OCI-LY1 (cell line): Measurements from ENCODE around the gene RBL1.

Experiments
- H2AFZ ChIP-seq: fragments of 200-600 bp; sonication (generic), shearing (Covaris generic); 2 replicates; pipeline ENCODE4 v1.6.0; 2014; ENCODE audit warnings: antibody characterized with exemption, mild to moderate bottlenecking, low read length
- H3F3A ChIP-seq: fragments of 200-600 bp; sonication (generic), shearing (Covaris generic); 2 replicates; pipeline ENCODE4 v1.6.0; 2014; ENCODE audit warnings: mild to moderate bottlenecking, antibody characterized with exemption, low read length, moderate library complexity; ENCODE audit not compliant: insufficient read depth
- H3K27ac ChIP-seq: fragments of 200-600 bp; sonication (generic); 2 replicates; pipeline ENCODE4 v1.5.1; 2014; ENCODE audit warnings: low read length, mixed run types, mild to moderate bottlenecking, low read depth; ENCODE audit not compliant: poor library complexity, severe bottlenecking
- H3K27me3 ChIP-seq: fragments of 200-600 bp; sonication (generic); 2 replicates; pipeline ENCODE4 v1.6.0; 2014; ENCODE audit warnings: antibody characterized with exemption, mild to moderate bottlenecking, low read length, moderate library complexity; ENCODE audit not compliant: insufficient read depth
- H3K36me3 ChIP-seq: fragments of 200-600 bp; sonication (generic); 2 replicates; pipeline ENCODE4 v1.6.1; 2014; ENCODE audit warnings: mild to moderate bottlenecking, antibody characterized with exemption, low read length, moderate library complexity, mixed read lengths; ENCODE audit not compliant: insufficient read depth
- H3K4me1 ChIP-seq: fragments of 200-600 bp; sonication (generic); 2 replicates; pipeline ENCODE4 v1.5.1; 2014; ENCODE audit warnings: mild to moderate bottlenecking, low read length, moderate library complexity; ENCODE audit not compliant: insufficient read depth, severe bottlenecking
- H3K4me2 ChIP-seq: fragments of 200-600 bp; sonication (generic), shearing (Covaris generic); 2 replicates; pipeline ENCODE4 v1.6.1; 2014; ENCODE audit warnings: low read length
- H3K4me3 ChIP-seq: fragments of 200-600 bp; sonication (generic); 2 replicates; pipeline ENCODE4 v1.5.1; 2014; ENCODE audit warnings: low read length, low read depth, mild to moderate bottlenecking, mixed read lengths; ENCODE audit not compliant: poor library complexity, severe bottlenecking
- H3K79me2 ChIP-seq: fragments of 200-600 bp; shearing (Covaris generic); 2 replicates; pipeline ENCODE4 v1.6.1; 2016; ENCODE audit warnings: mixed run types, low read length, mixed read lengths; ENCODE audit not compliant: insufficient read depth
- H3K9ac ChIP-seq: fragments of 200-600 bp; sonication (generic), shearing (Covaris generic); 2 replicates; pipeline ENCODE4 v1.6.1; 2014; ENCODE audit warnings: mild to moderate bottlenecking, low read length, mixed read lengths
- H3K9me2 ChIP-seq: fragments of 200-600 bp; sonication (generic), shearing (Covaris generic); 2 replicates; pipeline ENCODE4 v1.6.1; 2014; ENCODE audit warnings: low read depth, mild to moderate bottlenecking, low read length, mixed read lengths
- H3K9me3 ChIP-seq: fragments of 200-600 bp; shearing (Covaris generic); 2 replicates; pipeline ENCODE4 v1.6.1; 2014; ENCODE audit warnings: low read length, mixed read lengths
- H4K20me1 ChIP-seq: fragments of 200-600 bp; sonication (generic), shearing (Covaris generic); 2 replicates; pipeline ENCODE4 v1.6.0; 2016; ENCODE audit warnings: mild to moderate bottlenecking, low read length; ENCODE audit not compliant: insufficient read depth
- EZH2 ChIP-seq: fragments of 200-600 bp; sonication (generic), shearing (Covaris generic); IDR thresholded peaks from 2 replicates; pipeline ENCODE4 v1.8.0; 2017; ENCODE audit warnings: borderline replicate concordance, mixed run types, mild to moderate bottlenecking, antibody characterized with exemption, low read length, moderate library complexity, mixed read lengths
- TF ChIP-seq, protein P1 (sequence below): fragments of 200-600 bp; sonication (generic), shearing (Covaris generic); IDR thresholded peaks from 2 replicates; pipeline ENCODE4 v1.5.1; 2017; ENCODE audit warnings: mild to moderate bottlenecking, antibody characterized with exemption, low read length, moderate library complexity, mixed read lengths

The RBL1 gene

DNA sequence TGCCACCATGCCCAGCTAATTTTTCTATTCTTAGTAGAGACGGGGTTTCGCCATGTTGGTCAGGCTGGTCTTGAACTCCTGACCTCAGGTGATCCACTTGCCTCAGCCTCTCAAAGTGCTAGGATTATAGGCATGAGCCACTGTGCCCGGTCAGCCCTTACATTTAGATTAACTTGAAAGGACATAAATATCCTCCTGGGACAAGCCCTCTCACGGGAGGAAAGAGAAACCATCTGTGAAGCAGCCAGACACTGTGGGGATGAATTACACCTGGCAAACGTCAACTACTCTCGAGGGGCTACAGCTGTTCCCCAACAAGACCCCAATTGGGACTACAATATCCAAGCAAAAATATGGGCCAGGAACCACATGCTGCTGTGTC, 111.5 kb downstream of the RBL1 start:
- TF ChIP-seq, protein P1, sequence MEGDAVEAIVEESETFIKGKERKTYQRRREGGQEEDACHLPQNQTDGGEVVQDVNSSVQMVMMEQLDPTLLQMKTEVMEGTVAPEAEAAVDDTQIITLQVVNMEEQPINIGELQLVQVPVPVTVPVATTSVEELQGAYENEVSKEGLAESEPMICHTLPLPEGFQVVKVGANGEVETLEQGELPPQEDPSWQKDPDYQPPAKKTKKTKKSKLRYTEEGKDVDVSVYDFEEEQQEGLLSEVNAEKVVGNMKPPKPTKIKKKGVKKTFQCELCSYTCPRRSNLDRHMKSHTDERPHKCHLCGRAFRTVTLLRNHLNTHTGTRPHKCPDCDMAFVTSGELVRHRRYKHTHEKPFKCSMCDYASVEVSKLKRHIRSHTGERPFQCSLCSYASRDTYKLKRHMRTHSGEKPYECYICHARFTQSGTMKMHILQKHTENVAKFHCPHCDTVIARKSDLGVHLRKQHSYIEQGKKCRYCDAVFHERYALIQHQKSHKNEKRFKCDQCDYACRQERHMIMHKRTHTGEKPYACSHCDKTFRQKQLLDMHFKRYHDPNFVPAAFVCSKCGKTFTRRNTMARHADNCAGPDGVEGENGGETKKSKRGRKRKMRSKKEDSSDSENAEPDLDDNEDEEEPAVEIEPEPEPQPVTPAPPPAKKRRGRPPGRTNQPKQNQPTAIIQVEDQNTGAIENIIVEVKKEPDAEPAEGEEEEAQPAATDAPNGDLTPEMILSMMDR: no peak
- no peak for TF ChIP-seq EZH2
- Histone ChIP-seq H3K27me3 (no peaks in the 10 kb centered on the region), H3K27ac (no peak overlapping the region), H2AFZ (no peak overlapping the region), H3K4me2 (no peak overlapping the region), H3K9ac (no peak overlapping the region), H3K36me3 (no peaks in the 10 kb centered on the region), H3K4me3 (no peak overlapping the region), H3K79me2 (no peaks in the 10 kb centered on the region), H3K4me1 (peaks cover 12% of the 10 kb centered on the region), H3F3A (no peaks in the 10 kb centered on the region), H4K20me1 (no peaks in the 10 kb centered on the region), H3K9me3 (no peaks in the 10 kb centered on the region), H3K9me2 (no peaks in the 10 kb centered on the region)

DNA sequence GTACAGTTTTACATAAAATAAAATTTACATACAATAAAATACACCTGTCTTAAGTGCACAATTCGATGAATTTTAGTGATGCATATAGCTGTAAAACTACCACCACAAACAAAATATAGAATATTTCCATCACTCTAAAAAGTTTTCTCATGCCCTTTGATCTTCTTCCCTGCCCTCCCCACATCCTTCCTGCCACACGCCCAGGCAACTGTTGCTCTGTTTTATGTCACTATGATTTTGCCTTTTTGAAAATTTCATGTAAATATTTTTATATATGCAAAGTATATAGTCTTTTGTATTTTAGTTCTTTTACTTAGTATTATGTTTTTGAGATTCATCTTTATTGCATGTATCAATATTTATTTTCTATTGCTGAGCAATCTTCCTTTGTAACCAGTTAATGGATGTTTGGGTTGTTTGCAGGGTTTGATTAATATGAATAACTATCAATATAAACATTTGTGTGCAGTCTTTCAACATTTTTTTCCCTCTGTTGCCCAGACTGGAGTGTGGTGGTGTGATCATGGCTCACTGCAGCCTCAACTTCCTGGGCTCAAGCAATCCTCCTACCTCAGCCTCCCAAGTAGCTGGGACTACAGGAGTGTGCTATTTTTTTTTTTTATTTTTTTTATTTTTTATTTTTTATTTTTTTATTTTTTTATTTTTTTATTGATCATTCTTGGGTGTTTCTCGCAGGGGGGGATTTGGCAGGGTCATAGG, 120.5 kb downstream of the RBL1 start:
- TF ChIP-seq, protein P1: no peak
- no peak for TF ChIP-seq EZH2
- no peak overlapping the region for H3K9ac ChIP-seq
- H3F3A ChIP-seq: no peaks in the 10 kb centered on the region
- no peaks in the 10 kb centered on the region for H3K36me3 ChIP-seq
- no peak overlapping the region for H3K27ac ChIP-seq
- no peaks in the 10 kb centered on the region for H3K79me2 ChIP-seq
- no peak overlapping the region for H3K4me2 ChIP-seq
- H2AFZ ChIP-seq: no peak overlapping the region
- H3K4me1 ChIP-seq: peaks cover 4% of the 10 kb centered on the region
- H3K9me3 ChIP-seq: no peaks in the 10 kb centered on the region
- no peak overlapping the region for H3K4me3 ChIP-seq
- H3K27me3 ChIP-seq: no peaks in the 10 kb centered on the region
- no peaks in the 10 kb centered on the region for H4K20me1 ChIP-seq
- H3K9me2 ChIP-seq: no peaks in the 10 kb centered on the region

DNA sequence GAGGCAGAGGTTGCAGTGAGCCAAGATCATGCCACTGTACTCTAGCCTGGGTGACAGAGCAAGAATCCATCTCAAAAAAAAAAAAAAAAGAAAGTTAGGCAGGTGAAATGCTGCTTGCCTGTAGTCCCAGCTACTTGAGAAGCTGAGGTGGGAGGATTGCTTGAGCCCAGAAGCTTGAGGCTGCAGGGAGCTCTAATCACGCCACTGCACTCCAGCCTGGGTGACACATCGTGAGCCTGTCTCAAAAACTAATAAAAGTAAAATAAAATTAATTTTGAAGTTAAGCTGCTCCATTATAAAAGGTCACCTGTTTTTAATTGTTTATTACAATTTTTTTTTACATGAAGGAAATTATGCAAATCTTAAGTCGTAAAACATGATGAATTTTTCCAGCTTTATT, 121.1 kb downstream of the RBL1 start:
- Histone ChIP-seq H2AFZ (no peak overlapping the region), H3K9me2 (no peaks in the 10 kb centered on the region), H3K27me3 (no peaks in the 10 kb centered on the region), H3K27ac (no peak overlapping the region), H3K9me3 (no peaks in the 10 kb centered on the region), H3K79me2 (no peaks in the 10 kb centered on the region), H3K4me1 (peaks cover 7% of the 10 kb centered on the region), H3K9ac (no peak overlapping the region), H3K36me3 (no peaks in the 10 kb centered on the region), H3F3A (no peaks in the 10 kb centered on the region), H3K4me3 (no peak overlapping the region), H3K4me2 (no peak overlapping the region), H4K20me1 (no peaks in the 10 kb centered on the region)
- TF ChIP-seq EZH2: no peak
- TF ChIP-seq, protein P1: no peak
